Astrocyte (in vitro differentiated cells and primary cell): ENCODE data around the gene FRZB. TPM values are rescaled to one million over a fixed set of nuclear protein-coding genes. Genes with fewer than 3 reads are reported as not detected.
A peak's percentile ranks its signal among the peaks of the same experiment; 100 is the strongest.

Experiments used
- DNase-seq: peaks from one replicate; pipeline ENCODE4 v3.0.0-alpha.2; 2010; ENCODE audit warnings: low read depth
- FAIRE-seq: peaks from 2 replicates; lab custom pipeline; 2011; peaks lifted over from hg19 to GRCh38; lab: Jason Lieb, UNC
- H2AFZ ChIP-seq: 2 replicates; pipeline ENCODE4 v1.6.0; 2012; ENCODE audit warnings: low read depth, low read length, inconsistent platforms
- H3K27ac ChIP-seq: 2 replicates; pipeline ENCODE4 v1.5.1; 2011; ENCODE audit warnings: low read depth, low read length, inconsistent platforms
- H3K27me3 ChIP-seq: 2 replicates; pipeline ENCODE4 v1.6.0; 2011; ENCODE audit warnings: low read length, inconsistent platforms; ENCODE audit not compliant: insufficient read depth
- H3K36me3 ChIP-seq: 2 replicates; pipeline ENCODE4 v1.5.1; 2011; ENCODE audit warnings: low read length, inconsistent platforms; ENCODE audit not compliant: insufficient read depth
- H3K4me1 ChIP-seq: 2 replicates; pipeline ENCODE4 v1.5.1; 2011; ENCODE audit warnings: low read length, inconsistent platforms; ENCODE audit not compliant: insufficient read depth
- H3K4me2 ChIP-seq: 2 replicates; pipeline ENCODE4 v1.6.0; 2012; ENCODE audit warnings: low read length, inconsistent platforms
- H3K4me3 ChIP-seq: 2 replicates; pipeline ENCODE4 v1.5.1; 2011; ENCODE audit warnings: low read depth, mild to moderate bottlenecking, low read length, inconsistent platforms; ENCODE audit not compliant: insufficient read depth
- H3K79me2 ChIP-seq: 2 replicates; pipeline ENCODE4 v1.6.0; 2012; ENCODE audit warnings: mild to moderate bottlenecking, low read length, inconsistent platforms; ENCODE audit not compliant: insufficient read depth
- H3K9ac ChIP-seq: 2 replicates; pipeline ENCODE4 v1.6.0; 2012; ENCODE audit warnings: mild to moderate bottlenecking, low read length, inconsistent platforms
- H3K9me3 ChIP-seq: 2 replicates; pipeline ENCODE4 v1.5.1; 2012; ENCODE audit warnings: low read depth, mild to moderate bottlenecking, low read length, inconsistent platforms; ENCODE audit not compliant: insufficient read depth
- H4K20me1 ChIP-seq: 2 replicates; pipeline ENCODE4 v1.6.0; 2012; ENCODE audit warnings: low read length, inconsistent platforms; ENCODE audit not compliant: insufficient read depth
- H3K27ac Mint-ChIP-seq: one replicate; pipeline ENCODE4 v1.8.0; 2021; ENCODE audit warnings: mild to moderate bottlenecking, mixed read lengths; ENCODE audit not compliant: unreplicated experiment
- H3K27me3 Mint-ChIP-seq: one replicate; pipeline ENCODE4 v1.8.0; 2021; ENCODE audit warnings: low read depth, mixed read lengths; ENCODE audit not compliant: unreplicated experiment
- H3K36me3 Mint-ChIP-seq: one replicate; pipeline ENCODE4 v1.8.0; 2021; ENCODE audit warnings: low read depth, mixed read lengths; ENCODE audit not compliant: unreplicated experiment
- H3K4me1 Mint-ChIP-seq: one replicate; pipeline ENCODE4 v1.8.0; 2021; ENCODE audit warnings: low read depth, mixed read lengths; ENCODE audit not compliant: unreplicated experiment
- H3K4me3 Mint-ChIP-seq: one replicate; pipeline ENCODE4 v1.8.0; 2021; ENCODE audit warnings: mild to moderate bottlenecking, moderate library complexity, mixed read lengths; ENCODE audit not compliant: unreplicated experiment
- H3K9me3 Mint-ChIP-seq: one replicate; pipeline ENCODE4 v1.8.0; 2021; ENCODE audit warnings: mild to moderate bottlenecking, mixed read lengths; ENCODE audit not compliant: unreplicated experiment
- CTCF ChIP-seq: IDR thresholded peaks from 2 replicates; pipeline ENCODE4 v1.5.1; 2011; ENCODE audit warnings: low read depth, mild to moderate bottlenecking, inconsistent platforms, low read length, moderate library complexity; ENCODE audit not compliant: insufficient read depth
- EZH2 ChIP-seq: IDR thresholded peaks from 2 replicates; pipeline ENCODE4 v1.6.1; 2012; ENCODE audit warnings: mild to moderate bottlenecking, low read length, inconsistent platforms; ENCODE audit not compliant: insufficient read depth
- total RNA-seq: library from RNA; stranded (reverse); gene quantifications from 2 replicates; pipeline ENCODE4 v1.2.1, GENCODE V29; 2021

Gene FRZB
- total RNA-seq, 1 donor from 2014 or later: 0.77 TPM

GRCh38 chr2:182818925-182819324 is 47.5 kb downstream of the FRZB start:
- Histone ChIP-seq H3K9ac (no peak overlapping the region), H3K36me3 (no peaks in the 10 kb centered on the region), H3K79me2 (no peaks in the 10 kb centered on the region), H4K20me1 (no peaks in the 10 kb centered on the region), H3K27ac (no peak overlapping the region), H2AFZ (no peak overlapping the region), H3K4me3 (no peak overlapping the region), H3K27me3 (no peaks in the 10 kb centered on the region), H3K4me2 (no peak overlapping the region), H3K9me3 (no peaks in the 10 kb centered on the region), H3K4me1 (no peaks in the 10 kb centered on the region)
- Mint-ChIP-seq H3K9me3 (peaks cover 2% of the 10 kb centered on the region), H3K27me3 (peaks cover 2% of the 10 kb centered on the region), H3K4me1 (peaks cover 20% of the 10 kb centered on the region), H3K36me3 (no peaks in the 10 kb centered on the region), H3K4me3 (no peak overlapping the region), H3K27ac (no peak overlapping the region)
- TF ChIP-seq EZH2: no peak
- TF ChIP-seq CTCF: no peak
- FAIRE-seq (no peak), DNase-seq (no peak)

GRCh38 chr2:182818501-182818900 is 47.9 kb downstream of the FRZB start:
- no peak overlapping the region for H2AFZ ChIP-seq
- peaks cover 2% of the 10 kb centered on the region for H3K9me3 Mint-ChIP-seq
- H3K36me3 Mint-ChIP-seq: no peaks in the 10 kb centered on the region
- no peaks in the 10 kb centered on the region for H3K27me3 ChIP-seq
- DNase-seq: no peak
- no peak overlapping the region for H3K4me2 ChIP-seq
- H3K4me3 Mint-ChIP-seq: no peak overlapping the region
- no peaks in the 10 kb centered on the region for H3K4me1 ChIP-seq
- no peaks in the 10 kb centered on the region for H4K20me1 ChIP-seq
- peaks cover 2% of the 10 kb centered on the region for H3K27me3 Mint-ChIP-seq
- no peaks in the 10 kb centered on the region for H3K9me3 ChIP-seq
- H3K79me2 ChIP-seq: no peaks in the 10 kb centered on the region
- H3K27ac ChIP-seq: no peak overlapping the region
- H3K36me3 ChIP-seq: no peaks in the 10 kb centered on the region
- peaks cover 20% of the 10 kb centered on the region for H3K4me1 Mint-ChIP-seq
- no peak overlapping the region for H3K4me3 ChIP-seq
- H3K27ac Mint-ChIP-seq: no peak overlapping the region
- FAIRE-seq: no peak
- TF ChIP-seq EZH2: no peak
- no peak for TF ChIP-seq CTCF
- H3K9ac ChIP-seq: no peak overlapping the region

GRCh38 chr2:182817558-182817957 is 48.9 kb downstream of the FRZB start:
- H3K27ac ChIP-seq: no peak overlapping the region
- no peaks in the 10 kb centered on the region for H3K4me1 ChIP-seq
- Mint-ChIP-seq H3K27ac (peak overlapping the region; percentile 92), H3K9me3 (peaks cover 2% of the 10 kb centered on the region), H3K36me3 (no peaks in the 10 kb centered on the region), H3K27me3 (peaks cover 2% of the 10 kb centered on the region), H3K4me1 (peaks cover 20% of the 10 kb centered on the region), H3K4me3 (no peak overlapping the region)
- no peak overlapping the region for H3K9ac ChIP-seq
- H3K36me3 ChIP-seq: no peaks in the 10 kb centered on the region
- no peaks in the 10 kb centered on the region for H3K9me3 ChIP-seq
- no peak for FAIRE-seq
- no peak overlapping the region for H2AFZ ChIP-seq
- no peaks in the 10 kb centered on the region for H3K79me2 ChIP-seq
- H3K4me3 ChIP-seq: no peak overlapping the region
- H3K4me2 ChIP-seq: no peak overlapping the region
- no peak for DNase-seq
- H3K27me3 ChIP-seq: no peaks in the 10 kb centered on the region
- TF ChIP-seq EZH2 (no peak), CTCF (no peak)
- no peaks in the 10 kb centered on the region for H4K20me1 ChIP-seq
